MM.1S (cell line): Measurements from ENCODE around the gene DLX1.

Source experiments
- DNase-seq: peaks from one replicate; pipeline ENCODE4 v3.0.0-alpha.2; 2015
- H2AFZ ChIP-seq: fragments of 300-600 bp; sonication (generic); 2 replicates; pipeline ENCODE4 v1.6.0; 2016; ENCODE audit warnings: antibody characterized with exemption, low read length
- H3F3A ChIP-seq: fragments of 300-600 bp; sonication (generic); 2 replicates; pipeline ENCODE4 v1.6.1; 2016; ENCODE audit warnings: mild to moderate bottlenecking, antibody characterized with exemption, low read length, moderate library complexity, mixed read lengths; ENCODE audit not compliant: insufficient read depth
- H3K27ac ChIP-seq: fragments of 300-600 bp; sonication (generic); 2 replicates; pipeline ENCODE4 v1.5.1; 2016; ENCODE audit warnings: mild to moderate bottlenecking, low read length
- H3K27me3 ChIP-seq: fragments of 300-600 bp; sonication (generic); replicated peaks from 2 replicates; pipeline ENCODE4 v1.6.0; 2016; ENCODE audit warnings: low read length; ENCODE audit not compliant: insufficient read depth
- H3K36me3 ChIP-seq: fragments of 300-600 bp; sonication (generic); replicated peaks from 2 replicates; pipeline ENCODE4 v1.6.1; 2016; ENCODE audit warnings: mild to moderate bottlenecking, low read length, mixed read lengths; ENCODE audit not compliant: insufficient read depth
- H3K4me1 ChIP-seq: fragments of 300-600 bp; sonication (generic); 2 replicates; pipeline ENCODE4 v1.6.1; 2016; ENCODE audit warnings: low read length, mixed read lengths
- H3K4me2 ChIP-seq: fragments of 300-600 bp; sonication (generic); 2 replicates; pipeline ENCODE4 v1.6.0; 2016; ENCODE audit warnings: low read depth, low read length
- H3K4me3 ChIP-seq: fragments of 300-600 bp; sonication (generic); 2 replicates; pipeline ENCODE4 v1.5.1; 2016; ENCODE audit warnings: low read length, mixed read lengths
- H3K79me2 ChIP-seq: fragments of 300-600 bp; sonication (generic); 2 replicates; pipeline ENCODE4 v1.6.1; 2016; ENCODE audit warnings: mixed run types, low read length, mixed read lengths
- H3K9ac ChIP-seq: fragments of 300-600 bp; sonication (generic); 2 replicates; pipeline ENCODE4 v1.6.1; 2016; ENCODE audit warnings: low read length, mixed read lengths
- H3K9me2 ChIP-seq: fragments of 300-600 bp; sonication (generic); replicated peaks from 2 replicates; pipeline ENCODE4 v1.6.1; 2016; ENCODE audit warnings: mild to moderate bottlenecking, low read length, mixed read lengths; ENCODE audit not compliant: insufficient read depth
- H3K9me3 ChIP-seq: fragments of 300-600 bp; sonication (generic); replicated peaks from 2 replicates; pipeline ENCODE4 v1.6.1; 2016; ENCODE audit warnings: mild to moderate bottlenecking, low read length, mixed read lengths; ENCODE audit not compliant: insufficient read depth
- H4K20me1 ChIP-seq: fragments of 300-600 bp; sonication (generic); 2 replicates; pipeline ENCODE4 v1.6.1; 2016; ENCODE audit warnings: mild to moderate bottlenecking, low read length, moderate library complexity, mixed read lengths; ENCODE audit not compliant: insufficient read depth
- CTCF ChIP-seq: fragments of 300-600 bp; sonication (generic); IDR thresholded peaks from 2 replicates; pipeline ENCODE4 v1.5.1; 2016; ENCODE audit warnings: antibody characterized with exemption, low read length, mixed read lengths
- EZH2 ChIP-seq: fragments of 300-600 bp; sonication (generic); optimal IDR thresholded peaks from 2 replicates; pipeline ENCODE3; 2017; ENCODE audit warnings: low read depth, mild to moderate bottlenecking, antibody characterized with exemption, low read length, mixed read lengths
- EZH2phosphoT487 ChIP-seq: fragments of 300-600 bp; sonication (generic); IDR thresholded peaks from 2 replicates; pipeline ENCODE4 v1.6.1; 2018; ENCODE audit warnings: antibody characterized with exemption, low read length

Gene DLX1

GRCh38 chr2:172072706-172073105 lies 12.6 kb upstream of the DLX1 start:
- Histone ChIP-seq H2AFZ (no peak overlapping the region), H3K9me3 (no peaks in the 10 kb centered on the region), H3F3A (no peaks in the 10 kb centered on the region), H3K4me1 (no peaks in the 10 kb centered on the region), H3K27me3 (no peaks in the 10 kb centered on the region), H3K79me2 (no peaks in the 10 kb centered on the region), H3K27ac (no peak overlapping the region), H3K9ac (no peak overlapping the region), H3K4me2 (no peak overlapping the region), H3K4me3 (no peak overlapping the region), H3K36me3 (no peaks in the 10 kb centered on the region), H3K9me2 (no peaks in the 10 kb centered on the region), H4K20me1 (no peaks in the 10 kb centered on the region)
- DNase-seq, result no peak
- TF ChIP-seq EZH2phosphoT487, result no peak
- no peak for TF ChIP-seq CTCF
- no peak for TF ChIP-seq EZH2

GRCh38 chr2:172073518-172073917 lies 11.8 kb upstream of the DLX1 start:
- H3K27me3 ChIP-seq, result no peaks in the 10 kb centered on the region
- H3K27ac ChIP-seq, result no peak overlapping the region
- no peak overlapping the region for H3K4me3 ChIP-seq
- no peak for TF ChIP-seq CTCF
- TF ChIP-seq EZH2phosphoT487, result no peak
- no peak for TF ChIP-seq EZH2
- H3F3A ChIP-seq, result no peaks in the 10 kb centered on the region
- no peak overlapping the region for H3K4me2 ChIP-seq
- H3K9ac ChIP-seq, result no peak overlapping the region
- DNase-seq, result no peak
- H3K9me2 ChIP-seq, result no peaks in the 10 kb centered on the region
- no peaks in the 10 kb centered on the region for H3K79me2 ChIP-seq
- H3K4me1 ChIP-seq, result no peaks in the 10 kb centered on the region
- H4K20me1 ChIP-seq, result no peaks in the 10 kb centered on the region
- H2AFZ ChIP-seq, result no peak overlapping the region
- no peaks in the 10 kb centered on the region for H3K9me3 ChIP-seq
- no peaks in the 10 kb centered on the region for H3K36me3 ChIP-seq

- Histone ChIP-seq H3K4me1 (no peaks in the 10 kb centered on the region), H3K36me3 (no peaks in the 10 kb centered on the region), H3K4me2 (no peak overlapping the region), H2AFZ (no peak overlapping the region), H3K9me3 (no peaks in the 10 kb centered on the region), H3K27ac (no peak overlapping the region), H3K4me3 (no peak overlapping the region), H3F3A (no peaks in the 10 kb centered on the region), H3K9me2 (no peaks in the 10 kb centered on the region), H3K9ac (no peak overlapping the region), H4K20me1 (no peaks in the 10 kb centered on the region), H3K79me2 (no peaks in the 10 kb centered on the region), H3K27me3 (no peaks in the 10 kb centered on the region)
- no peak for DNase-seq
- no peak for TF ChIP-seq EZH2phosphoT487
- no peak for TF ChIP-seq EZH2
- no peak for TF ChIP-seq CTCF
Observed at GRCh38 chr2:172074254-172074653, 11.1 kb upstream of the DLX1 start.
